Esophagus muscularis mucosa (tissue), 4 donors: Measurements from ENCODE around the gene IL1RN. TPM values are rescaled to one million over a fixed set of nuclear protein-coding genes. Genes with fewer than 3 reads are reported as not detected.
A peak's percentile ranks its signal among the peaks of the same experiment; 100 is the strongest.

Experiments
- DNase-seq: peaks from one replicate; pipeline ENCODE4 v3.0.0-alpha.2; 2017; ENCODE audit errors: extremely low spot score
- H3K27ac ChIP-seq, 4 donors: fragments of 200-600 bp; sonication (generic); replicated peaks in 1 of 4; 1 replicate in 3 of 4; 2 replicates in 1 of 4; pipeline ENCODE4 v1.5.1; 2016 to 2019; ENCODE audit warnings: mild to moderate bottlenecking in 1 of 4
- H3K27me3 ChIP-seq, 4 donors: fragments of 200-600 bp; sonication (generic); one replicate each; pipeline versions ENCODE4 v1.5.1 to v1.6.0; 2016 to 2019
- H3K36me3 ChIP-seq, 4 donors: fragments of 200-600 bp; sonication (generic); one replicate each; pipeline ENCODE4 v1.5.1; 2016 to 2019
- H3K4me1 ChIP-seq, 4 donors: fragments of 200-600 bp; sonication (generic); one replicate each; pipeline ENCODE4 v1.5.1; 2016 to 2019
- H3K4me3 ChIP-seq, 4 donors: fragments of 200-600 bp; sonication (generic); 1 replicate in 2 of 4; 2 replicates in 2 of 4; pipeline ENCODE4 v1.5.1; 2016 to 2019; ENCODE audit warnings: mild to moderate bottlenecking in 4 of 4, moderate library complexity in 1 of 4
- H3K9me3 ChIP-seq, 4 donors: fragments of 200-600 bp; sonication (generic); 1 replicate in 3 of 4; 2 replicates in 1 of 4; pipeline ENCODE4 v1.5.1; 2016 to 2019
- EP300 ChIP-seq: sonication (generic); formaldehyde crosslinking; IDR thresholded peaks from one replicate; pipeline ENCODE4 v1.6.1; 2017; ENCODE audit warnings: antibody characterized with exemption
- POLR2A ChIP-seq: fragments of 450-650 bp; IDR thresholded peaks from one replicate; pipeline ENCODE4 v1.6.1; 2017; ENCODE audit warnings: antibody characterized with exemption, moderate library complexity, mild to moderate bottlenecking, low read depth
- POLR2AphosphoS5 ChIP-seq, 2 donors: sonication (generic); formaldehyde crosslinking; IDR thresholded peaks; one replicate each; pipeline ENCODE4 v1.6.1; 2017; ENCODE audit warnings: antibody characterized with exemption in 2 of 2
- WGBS: methylation state at CpG from one replicate; pipeline ENCODE4 v1.1.5; 2018; 5-methylcytosine and 5-hydroxymethylcytosine counted together
- intact Hi-C: fragments of 100-400 bp; cut with DNase I; formaldehyde crosslinking; loops from one replicate; pipeline ENCODE4 v1.15.1; 2023
- total RNA-seq, 4 donors: library from RNA; depleted of rRNA; stranded (reverse); fragments of >200 nt; gene quantifications; one replicate each; pipeline versions ENCODE4 v1.1.0 to v1.2.1, GENCODE V29; 2016
- TF ChIP-seq, protein P1 (sequence below), 3 experiments: fragments of 200-600 bp in 2 of 3; fragments of 450-650 bp in 1 of 3; sonication (generic) in 2 of 3; IDR thresholded peaks; one replicate each; pipeline ENCODE4 v1.5.1; 2017 to 2019; ENCODE audit warnings: antibody characterized with exemption in 3 of 3, mild to moderate bottlenecking in 2 of 3, moderate library complexity in 1 of 3

Gene IL1RN
- total RNA-seq, 4 donors from 2014 or later, result 0.40 to 4.1 (median 0.83) TPM; not detected in 1

DNA sequence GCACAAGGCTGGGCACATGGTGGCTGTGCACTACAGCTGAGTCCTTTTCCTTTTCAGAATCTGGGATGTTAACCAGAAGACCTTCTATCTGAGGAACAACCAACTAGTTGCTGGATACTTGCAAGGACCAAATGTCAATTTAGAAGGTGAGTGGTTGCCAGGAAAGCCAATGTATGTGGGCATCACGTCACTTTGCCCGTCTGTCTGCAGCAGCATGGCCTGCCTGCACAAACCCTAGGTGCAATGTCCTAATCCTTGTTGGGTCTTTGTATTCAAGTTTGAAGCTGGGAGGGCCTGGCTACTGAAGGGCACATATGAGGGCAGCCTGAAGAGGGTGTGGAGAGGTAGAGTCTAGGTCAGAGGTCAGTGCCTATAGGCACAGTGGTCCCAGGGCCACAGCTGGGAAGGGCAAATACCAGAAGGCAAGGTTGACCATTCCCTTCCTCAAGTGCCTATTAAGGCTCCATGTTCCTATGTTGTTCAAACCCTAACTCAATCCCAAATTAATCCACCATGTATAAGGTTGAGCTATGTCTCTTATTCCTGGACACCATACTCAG is 2.2 kb downstream of the IL1RN start:
- Histone ChIP-seq H3K4me1 (peaks cover 0 to 2% (median 0%) of the 10 kb centered on the region in 4 donors), H3K9me3 (no peaks in the 10 kb centered on the region), H3K36me3 (no peaks in the 10 kb centered on the region), H3K27ac (no peak overlapping the region), H3K27me3 (peaks cover 0 to 2% (median 0%) of the 10 kb centered on the region in 4 donors), H3K4me3 (no peak overlapping the region)
- 94% methylated on average over 2 of the region's 2 CpGs for WGBS
- intact Hi-C loops, result no loop called here
- TF ChIP-seq POLR2AphosphoS5 (IDR thresholded peaks at IDR 0.05), result no peak
- TF ChIP-seq POLR2A, result no peak
- no peak for TF ChIP-seq EP300
- TF ChIP-seq, protein P1, sequence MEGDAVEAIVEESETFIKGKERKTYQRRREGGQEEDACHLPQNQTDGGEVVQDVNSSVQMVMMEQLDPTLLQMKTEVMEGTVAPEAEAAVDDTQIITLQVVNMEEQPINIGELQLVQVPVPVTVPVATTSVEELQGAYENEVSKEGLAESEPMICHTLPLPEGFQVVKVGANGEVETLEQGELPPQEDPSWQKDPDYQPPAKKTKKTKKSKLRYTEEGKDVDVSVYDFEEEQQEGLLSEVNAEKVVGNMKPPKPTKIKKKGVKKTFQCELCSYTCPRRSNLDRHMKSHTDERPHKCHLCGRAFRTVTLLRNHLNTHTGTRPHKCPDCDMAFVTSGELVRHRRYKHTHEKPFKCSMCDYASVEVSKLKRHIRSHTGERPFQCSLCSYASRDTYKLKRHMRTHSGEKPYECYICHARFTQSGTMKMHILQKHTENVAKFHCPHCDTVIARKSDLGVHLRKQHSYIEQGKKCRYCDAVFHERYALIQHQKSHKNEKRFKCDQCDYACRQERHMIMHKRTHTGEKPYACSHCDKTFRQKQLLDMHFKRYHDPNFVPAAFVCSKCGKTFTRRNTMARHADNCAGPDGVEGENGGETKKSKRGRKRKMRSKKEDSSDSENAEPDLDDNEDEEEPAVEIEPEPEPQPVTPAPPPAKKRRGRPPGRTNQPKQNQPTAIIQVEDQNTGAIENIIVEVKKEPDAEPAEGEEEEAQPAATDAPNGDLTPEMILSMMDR (IDR thresholded peaks at IDR 0.05), result no peak
- DNase-seq, result peak; percentile 87

DNA sequence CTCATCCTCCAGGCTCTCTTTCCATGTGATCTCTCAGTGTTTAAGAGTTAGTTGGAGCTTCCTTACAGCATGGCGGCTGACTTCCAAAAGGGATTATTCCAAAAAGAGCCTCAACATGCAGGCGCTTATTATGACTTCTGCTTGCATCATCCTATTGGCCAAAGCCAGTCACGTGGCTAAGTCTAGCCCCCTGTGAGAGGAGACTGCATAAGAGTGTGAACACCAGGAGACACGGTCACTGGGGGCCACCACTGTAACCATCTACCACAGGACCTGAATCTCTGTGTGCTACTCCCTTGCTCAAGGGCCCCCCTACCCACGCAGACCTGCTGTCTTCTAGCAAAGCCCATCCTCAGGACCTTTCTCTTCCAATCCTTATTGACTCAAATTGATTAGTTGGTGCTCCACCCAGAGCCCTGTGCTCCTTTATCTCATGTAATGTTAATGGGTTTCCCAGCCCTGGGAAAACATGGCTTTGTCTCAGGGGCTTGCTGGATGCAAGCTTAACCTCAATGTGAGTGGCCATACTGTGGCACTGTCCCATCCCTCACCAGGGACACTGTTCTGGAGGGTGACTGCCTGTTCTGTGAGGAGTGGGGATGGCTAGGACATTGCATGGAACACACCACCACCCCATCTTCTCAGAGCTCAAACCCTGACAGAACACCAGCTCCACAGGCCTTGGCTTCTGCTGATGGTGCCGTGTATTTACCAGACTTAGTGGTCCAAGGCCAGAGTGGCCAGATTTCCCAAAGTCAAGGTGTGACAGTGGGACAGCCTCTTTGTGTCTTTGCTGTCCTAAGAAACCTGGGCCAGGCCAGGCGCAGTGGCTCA is 4.2 kb downstream of the IL1RN start:
- Histone ChIP-seq H3K36me3 (no peaks in the 10 kb centered on the region), H3K9me3 (no peaks in the 10 kb centered on the region), H3K4me3 (no peak overlapping the region), H3K4me1 (no peaks in the 10 kb centered on the region), H3K27ac (no peak overlapping the region), H3K27me3 (no peaks in the 10 kb centered on the region)
- DNase-seq, result peak; percentile 90
- intact Hi-C loops, result no loop called here
- WGBS, result 81% methylated on average over 6 of the region's 7 CpGs
- no peak for TF ChIP-seq POLR2AphosphoS5 (IDR thresholded peaks at IDR 0.05)
- TF ChIP-seq, protein P1 (IDR thresholded peaks at IDR 0.05), result no peak
- TF ChIP-seq EP300, result no peak
- no peak for TF ChIP-seq POLR2A

DNA sequence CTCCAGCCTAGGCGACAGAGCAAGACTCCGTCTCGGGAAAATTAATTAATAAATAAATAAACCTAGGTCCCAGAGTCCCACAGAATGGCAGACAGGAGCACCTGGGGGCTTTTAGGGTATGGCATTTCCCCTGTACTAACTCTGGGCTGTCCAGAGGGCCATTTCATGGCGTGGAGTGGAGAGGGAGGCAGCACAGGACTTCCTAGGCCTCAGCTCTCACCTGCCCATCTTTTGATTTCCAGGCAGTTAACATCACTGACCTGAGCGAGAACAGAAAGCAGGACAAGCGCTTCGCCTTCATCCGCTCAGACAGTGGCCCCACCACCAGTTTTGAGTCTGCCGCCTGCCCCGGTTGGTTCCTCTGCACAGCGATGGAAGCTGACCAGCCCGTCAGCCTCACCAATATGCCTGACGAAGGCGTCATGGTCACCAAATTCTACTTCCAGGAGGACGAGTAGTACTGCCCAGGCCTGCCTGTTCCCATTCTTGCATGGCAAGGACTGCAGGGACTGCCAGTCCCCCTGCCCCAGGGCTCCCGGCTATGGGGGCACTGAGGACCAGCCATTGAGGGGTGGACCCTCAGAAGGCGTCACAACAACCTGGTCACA is 5.1 kb downstream of the IL1RN start:
- 94% methylated on average over 17 of the region's 17 CpGs for WGBS
- Histone ChIP-seq H3K27me3 (no peaks in the 10 kb centered on the region), H3K4me3 (no peak overlapping the region), H3K27ac (no peak overlapping the region), H3K4me1 (no peaks in the 10 kb centered on the region), H3K9me3 (no peaks in the 10 kb centered on the region), H3K36me3 (no peaks in the 10 kb centered on the region)
- TF ChIP-seq EP300 (no peak), POLR2AphosphoS5 (IDR thresholded peaks at IDR 0.05) (no peak), POLR2A (no peak)
- TF ChIP-seq, protein P1 (IDR thresholded peaks at IDR 0.05), result no peak
- no peak for DNase-seq
- intact Hi-C loops, result no loop called here

DNA sequence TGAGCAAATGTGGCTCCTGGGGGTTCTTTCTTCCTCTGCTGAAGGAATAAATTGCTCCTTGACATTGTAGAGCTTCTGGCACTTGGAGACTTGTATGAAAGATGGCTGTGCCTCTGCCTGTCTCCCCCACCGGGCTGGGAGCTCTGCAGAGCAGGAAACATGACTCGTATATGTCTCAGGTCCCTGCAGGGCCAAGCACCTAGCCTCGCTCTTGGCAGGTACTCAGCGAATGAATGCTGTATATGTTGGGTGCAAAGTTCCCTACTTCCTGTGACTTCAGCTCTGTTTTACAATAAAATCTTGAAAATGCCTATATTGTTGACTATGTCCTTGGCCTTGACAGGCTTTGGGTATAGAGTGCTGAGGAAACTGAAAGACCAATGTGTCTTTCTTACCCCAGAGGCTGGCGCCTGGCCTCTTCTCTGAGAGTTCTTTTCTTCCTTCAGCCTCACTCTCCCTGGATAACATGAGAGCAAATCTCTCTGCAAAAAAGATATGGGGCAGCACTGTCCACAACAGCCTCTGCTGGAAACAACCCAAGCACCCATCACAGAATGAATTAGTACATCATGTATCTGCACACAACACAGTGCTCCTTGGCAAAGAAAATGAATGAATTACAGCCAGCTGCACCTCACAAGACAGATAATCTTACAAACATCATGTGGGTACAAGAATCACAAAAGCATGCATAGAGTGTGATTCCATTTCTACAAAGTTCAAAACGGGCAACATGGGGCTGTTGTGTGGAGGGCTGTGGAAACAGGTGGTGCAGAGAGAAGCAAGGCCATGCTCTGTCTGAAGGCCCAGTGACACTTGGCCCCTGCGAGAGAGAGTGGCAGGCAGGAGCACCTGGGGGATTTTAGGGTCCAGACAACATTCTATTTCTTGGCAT is 6.6 kb downstream of the IL1RN start:
- H3K4me3 ChIP-seq, result no peak overlapping the region
- no peaks in the 10 kb centered on the region for H3K27me3 ChIP-seq
- 81% methylated on average over 7 of the region's 7 CpGs for WGBS
- no peaks in the 10 kb centered on the region for H3K36me3 ChIP-seq
- intact Hi-C loops, result no loop called here
- peaks cover 0 to 6% (median 2%) of the 10 kb centered on the region in 4 donors for H3K4me1 ChIP-seq
- no peak for DNase-seq
- no peak overlapping the region for H3K27ac ChIP-seq
- TF ChIP-seq EP300, result no peak
- no peak for TF ChIP-seq POLR2A
- H3K9me3 ChIP-seq, result no peaks in the 10 kb centered on the region
